Spleen (tissue), 7 donors: ENCODE data around the gene BCL6B.

Source experiments
- POLR2A ChIP-seq, 3 donors: fragments of 450-650 bp; IDR thresholded peaks; one replicate each; pipeline ENCODE4 v1.5.1; 2017; ENCODE audit warnings: antibody characterized with exemption in 3 of 3, mild to moderate bottlenecking in 1 of 3
- POLR2AphosphoS5 ChIP-seq, 3 donors: sonication (generic); formaldehyde crosslinking; IDR thresholded peaks; one replicate each; pipeline ENCODE4 v1.5.1; 2017; ENCODE audit warnings: antibody characterized with exemption in 3 of 3
- TF ChIP-seq, protein P1 (sequence below), 11 experiments: fragments of 200-600 bp in 7 of 11; fragments of 450-650 bp in 4 of 11; sonication (generic) in 4 of 11; IDR thresholded peaks in 8 of 11; conservative IDR thresholded peaks in 3 of 11; 1 replicate in 7 of 11; 2 replicates in 4 of 11; pipeline versions ENCODE4 v1.4.0 to v1.8.0; 2016 to 2021; ENCODE audit warnings: antibody characterized with exemption in 11 of 11, inconsistent platforms in 4 of 11, mild to moderate bottlenecking in 1 of 11
- donor health status: DM: no; HTN: no; CAD: no; lungs with moderate emphysema.
- donor health status: DM: no; HTN: no; CAD: no.
- donor health status: DM: no; HTN: no; CAD: no.

DNA sequence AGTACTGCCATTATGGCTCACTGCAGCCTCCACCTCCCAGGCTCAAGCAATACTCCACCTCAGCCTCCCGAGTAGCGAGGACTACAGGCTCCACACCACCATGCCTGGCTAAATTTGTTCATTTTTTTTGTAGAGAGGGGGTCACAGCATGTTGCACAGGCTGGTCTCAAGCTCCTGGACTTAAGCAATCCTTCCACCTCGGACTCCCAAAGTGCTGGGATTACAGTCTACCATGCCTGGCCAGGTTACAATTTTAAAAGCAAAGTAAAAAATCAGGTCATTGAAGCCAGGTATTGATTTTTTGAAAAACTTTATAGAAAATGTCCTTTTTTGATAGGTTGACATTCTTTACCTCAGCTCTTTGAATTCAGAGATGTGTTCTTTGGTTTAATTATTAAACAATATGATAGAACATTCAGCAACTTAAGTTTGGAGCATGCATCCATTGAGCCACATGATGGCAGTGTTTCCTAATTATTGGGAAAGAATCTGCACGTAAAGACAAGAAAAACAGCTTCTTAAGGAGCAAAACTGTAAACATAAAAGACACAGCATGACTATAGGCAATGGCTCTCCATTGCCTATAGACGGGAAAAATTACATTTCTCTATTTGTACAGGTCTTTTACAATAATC, 22.8 kb downstream of the BCL6B start:
- TF ChIP-seq POLR2AphosphoS5 (IDR thresholded peaks at IDR 0.05) = no peak
- TF ChIP-seq, protein P1, sequence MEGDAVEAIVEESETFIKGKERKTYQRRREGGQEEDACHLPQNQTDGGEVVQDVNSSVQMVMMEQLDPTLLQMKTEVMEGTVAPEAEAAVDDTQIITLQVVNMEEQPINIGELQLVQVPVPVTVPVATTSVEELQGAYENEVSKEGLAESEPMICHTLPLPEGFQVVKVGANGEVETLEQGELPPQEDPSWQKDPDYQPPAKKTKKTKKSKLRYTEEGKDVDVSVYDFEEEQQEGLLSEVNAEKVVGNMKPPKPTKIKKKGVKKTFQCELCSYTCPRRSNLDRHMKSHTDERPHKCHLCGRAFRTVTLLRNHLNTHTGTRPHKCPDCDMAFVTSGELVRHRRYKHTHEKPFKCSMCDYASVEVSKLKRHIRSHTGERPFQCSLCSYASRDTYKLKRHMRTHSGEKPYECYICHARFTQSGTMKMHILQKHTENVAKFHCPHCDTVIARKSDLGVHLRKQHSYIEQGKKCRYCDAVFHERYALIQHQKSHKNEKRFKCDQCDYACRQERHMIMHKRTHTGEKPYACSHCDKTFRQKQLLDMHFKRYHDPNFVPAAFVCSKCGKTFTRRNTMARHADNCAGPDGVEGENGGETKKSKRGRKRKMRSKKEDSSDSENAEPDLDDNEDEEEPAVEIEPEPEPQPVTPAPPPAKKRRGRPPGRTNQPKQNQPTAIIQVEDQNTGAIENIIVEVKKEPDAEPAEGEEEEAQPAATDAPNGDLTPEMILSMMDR (IDR thresholded peaks at IDR 0.05 in 8 of 11, conservative IDR thresholded peaks at IDR 0.05 in 3 of 11) = peak; percentile 65 to 86 (median 80)
- no peak for TF ChIP-seq POLR2A (IDR thresholded peaks at IDR 0.05)
